GM19023 (cell line): ENCODE data around the gene MAX.

Source experiments
- ATAC-seq: cut with Tn5 transposase; IDR thresholded peaks from one replicate; pipeline ENCODE4 v1.9.1; 2021; ENCODE audit warnings: mild to moderate bottlenecking, moderate library complexity; ENCODE audit not compliant: unreplicated experiment

MAX gene

DNA sequence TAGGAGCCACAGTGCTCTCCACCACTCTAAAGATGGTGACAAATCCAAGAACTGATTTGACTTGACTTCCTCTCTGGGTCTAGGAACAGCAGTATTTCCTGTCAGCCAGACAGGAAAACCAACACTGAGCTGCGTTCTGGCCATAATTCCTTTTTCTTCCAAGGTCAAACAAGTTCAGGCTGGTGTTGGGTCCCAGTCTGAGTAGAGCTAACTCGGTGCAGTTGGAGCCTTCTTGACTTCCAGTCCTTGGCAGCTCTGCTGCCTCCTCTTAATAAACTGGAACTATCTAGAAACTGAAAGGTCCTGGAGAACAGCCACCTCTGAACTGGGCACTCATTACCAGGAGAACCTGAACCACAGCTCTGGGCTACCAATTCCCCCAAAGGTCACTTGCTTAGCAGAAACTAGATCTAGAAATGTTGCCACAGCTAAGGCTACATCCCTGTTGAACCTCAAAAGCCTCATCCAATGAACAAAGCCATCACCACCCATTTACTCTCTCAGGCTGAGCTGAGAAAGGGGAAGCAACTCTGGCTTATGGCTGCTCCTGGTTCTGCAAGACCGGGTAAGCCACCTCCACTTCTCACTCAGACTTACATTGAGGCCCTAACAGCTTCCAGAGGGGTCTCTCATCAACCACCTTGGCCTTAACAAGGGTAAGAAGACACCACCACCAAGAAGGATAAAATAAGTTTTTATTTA is 27.7 kb downstream of the MAX start:
- no peak for ATAC-seq

DNA sequence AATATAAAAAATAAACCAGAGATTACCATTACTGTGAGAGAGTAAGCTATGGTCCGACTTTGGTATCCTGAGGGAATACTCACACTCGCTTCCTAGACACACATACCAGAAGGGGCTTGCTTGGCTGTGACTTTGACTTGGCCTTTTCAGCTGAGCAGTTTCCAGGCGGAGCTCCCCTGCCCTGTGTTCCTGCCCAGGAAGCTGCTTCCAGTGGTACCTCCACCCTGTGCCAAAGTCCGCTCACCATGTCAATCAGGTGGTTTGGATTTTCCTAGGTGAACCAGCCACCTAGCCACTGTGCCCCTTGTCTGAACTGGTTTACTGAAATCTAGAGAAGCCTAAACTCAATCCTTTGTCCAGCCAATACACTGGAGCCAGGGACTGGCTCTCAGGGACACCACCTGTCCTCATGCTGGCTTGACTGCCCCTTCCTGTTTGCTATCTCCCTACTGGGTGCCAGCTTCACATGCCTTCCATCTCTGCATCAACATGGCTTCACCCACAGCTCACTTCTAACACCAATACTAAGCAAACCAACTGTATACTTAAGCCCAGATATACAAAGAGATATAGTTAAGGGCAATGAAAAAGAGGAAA is 28.6 kb downstream of the MAX start:
- ATAC-seq = no peak

DNA sequence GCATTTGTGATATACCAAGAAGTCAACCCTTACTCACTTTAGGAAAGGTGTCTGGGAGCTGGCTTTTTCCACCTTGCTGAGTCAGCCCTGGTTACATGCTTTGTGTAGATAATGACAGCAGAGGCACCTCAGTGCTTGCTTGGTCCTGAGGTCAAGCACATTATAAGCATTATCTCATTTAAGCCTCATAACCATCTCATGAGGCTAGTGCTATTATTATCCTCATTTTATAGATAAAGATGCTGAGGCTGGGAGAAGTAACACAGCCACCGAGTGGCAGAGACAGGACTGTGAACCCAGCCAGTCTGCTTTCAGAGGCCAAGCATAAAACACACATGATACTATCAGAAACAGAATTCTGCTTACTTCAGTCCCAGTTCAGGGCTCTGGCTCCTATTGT is 29.4 kb downstream of the MAX start:
- ATAC-seq = no peak

DNA sequence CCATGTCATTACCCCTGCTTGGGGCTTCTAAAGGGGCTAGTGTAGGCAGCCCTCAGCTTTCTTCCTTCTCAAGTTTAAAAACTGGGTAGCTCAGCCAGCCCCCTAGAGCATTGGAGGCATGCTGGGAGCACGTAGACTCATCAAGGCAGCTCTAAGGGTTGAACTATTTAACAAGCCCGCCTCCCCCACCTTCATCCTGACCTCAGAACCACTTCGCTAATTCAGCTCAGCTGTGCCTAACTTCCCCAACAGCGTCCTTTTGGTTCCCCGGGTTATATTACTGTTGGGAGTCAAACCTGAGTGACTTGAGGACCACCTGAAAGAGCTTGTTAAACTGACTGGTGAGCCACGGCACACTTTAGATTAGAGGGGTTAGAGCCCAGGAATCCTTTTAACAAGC is 30.1 kb downstream of the MAX start:
- no peak for ATAC-seq

DNA sequence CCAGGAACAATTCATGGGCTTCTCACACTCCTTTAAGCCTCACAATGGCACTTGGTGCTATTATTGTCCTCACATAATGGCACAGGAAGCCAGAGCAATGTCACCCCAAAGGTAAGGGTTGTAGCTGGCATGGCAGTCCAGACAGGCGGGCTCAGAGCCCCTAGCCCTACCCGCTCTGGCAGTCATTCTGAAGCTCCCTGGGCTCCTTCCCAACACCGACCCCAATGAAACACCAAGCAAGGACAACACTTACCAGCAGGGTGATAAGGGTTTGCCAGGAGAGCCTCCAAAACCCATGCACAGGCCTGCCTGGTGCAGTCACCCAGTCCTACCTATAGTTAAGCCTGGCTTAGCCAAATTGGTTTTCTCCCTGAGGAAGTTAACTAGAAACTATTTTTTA is 30.8 kb downstream of the MAX start:
- ATAC-seq = no peak

DNA sequence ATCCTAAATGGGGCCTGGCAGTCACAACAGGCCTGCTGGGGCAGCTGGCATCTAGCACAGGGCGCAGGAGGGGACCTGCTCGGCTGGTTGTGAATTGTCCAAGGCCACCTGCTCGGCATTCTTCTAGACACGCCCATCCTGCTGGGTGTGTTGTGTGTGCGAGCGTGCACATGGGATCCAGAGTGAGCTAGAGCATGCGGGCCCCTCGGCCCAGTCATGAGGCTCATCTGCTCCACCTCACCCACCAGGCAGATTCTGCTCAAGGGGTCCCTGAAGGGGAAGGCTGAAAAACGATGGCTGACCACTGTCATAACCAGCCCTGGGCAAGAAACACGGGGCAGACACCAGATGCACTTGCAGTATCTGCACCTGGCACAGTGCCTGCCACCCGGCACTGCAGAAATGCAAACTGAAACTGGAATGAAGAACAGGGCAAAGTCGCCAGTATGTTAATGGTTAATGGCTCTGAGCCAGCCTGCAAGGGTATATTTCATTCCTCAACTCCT is 31.8 kb downstream of the MAX start:
- no peak for ATAC-seq

DNA sequence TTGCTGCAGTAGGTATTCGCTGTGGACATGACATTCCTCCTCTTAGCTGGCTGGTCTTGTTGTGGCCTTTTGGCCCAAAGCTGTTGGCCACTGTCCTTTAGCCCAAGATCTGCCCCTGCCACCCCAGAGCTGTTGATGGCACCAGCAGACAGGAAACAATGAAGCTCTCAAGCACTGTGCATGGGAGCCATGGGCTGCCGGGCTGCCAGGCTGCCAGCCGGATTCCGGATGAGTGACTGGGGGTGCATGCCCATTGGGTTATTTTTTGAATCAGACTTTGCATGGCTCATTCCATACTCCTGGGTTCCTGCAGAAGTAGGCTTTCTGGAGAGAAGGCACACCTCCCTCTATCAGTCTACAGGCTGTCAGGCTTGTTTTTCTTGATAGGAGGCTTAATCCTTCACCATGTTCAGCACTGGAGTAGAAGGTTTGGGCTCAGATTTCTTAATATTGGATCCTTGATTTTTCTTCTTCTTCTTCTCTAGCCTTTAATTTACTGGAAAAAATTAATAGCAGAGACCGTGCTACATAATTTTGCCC is 32.4 kb downstream of the MAX start:
- ATAC-seq = no peak

DNA sequence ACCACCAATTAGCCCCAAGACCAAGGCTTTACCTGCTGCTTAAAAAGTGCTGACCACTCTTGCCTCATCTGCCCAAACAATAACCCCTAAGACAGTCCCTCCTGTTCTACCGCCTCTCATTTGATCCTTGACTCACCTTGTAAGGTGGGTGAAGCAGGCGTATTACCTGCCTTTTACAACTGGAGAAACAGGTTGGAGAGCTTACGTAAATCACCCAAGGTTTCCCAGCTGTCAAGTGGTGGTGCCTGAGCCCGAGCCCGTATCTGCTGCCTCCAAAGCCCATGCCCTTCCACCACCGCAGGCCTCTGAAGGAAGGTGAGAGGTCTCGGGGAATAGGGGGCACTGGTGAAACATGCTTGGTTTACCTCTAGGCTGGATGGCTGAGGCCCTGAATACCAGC is 36.6 kb downstream of the MAX start:
- no peak for ATAC-seq

DNA sequence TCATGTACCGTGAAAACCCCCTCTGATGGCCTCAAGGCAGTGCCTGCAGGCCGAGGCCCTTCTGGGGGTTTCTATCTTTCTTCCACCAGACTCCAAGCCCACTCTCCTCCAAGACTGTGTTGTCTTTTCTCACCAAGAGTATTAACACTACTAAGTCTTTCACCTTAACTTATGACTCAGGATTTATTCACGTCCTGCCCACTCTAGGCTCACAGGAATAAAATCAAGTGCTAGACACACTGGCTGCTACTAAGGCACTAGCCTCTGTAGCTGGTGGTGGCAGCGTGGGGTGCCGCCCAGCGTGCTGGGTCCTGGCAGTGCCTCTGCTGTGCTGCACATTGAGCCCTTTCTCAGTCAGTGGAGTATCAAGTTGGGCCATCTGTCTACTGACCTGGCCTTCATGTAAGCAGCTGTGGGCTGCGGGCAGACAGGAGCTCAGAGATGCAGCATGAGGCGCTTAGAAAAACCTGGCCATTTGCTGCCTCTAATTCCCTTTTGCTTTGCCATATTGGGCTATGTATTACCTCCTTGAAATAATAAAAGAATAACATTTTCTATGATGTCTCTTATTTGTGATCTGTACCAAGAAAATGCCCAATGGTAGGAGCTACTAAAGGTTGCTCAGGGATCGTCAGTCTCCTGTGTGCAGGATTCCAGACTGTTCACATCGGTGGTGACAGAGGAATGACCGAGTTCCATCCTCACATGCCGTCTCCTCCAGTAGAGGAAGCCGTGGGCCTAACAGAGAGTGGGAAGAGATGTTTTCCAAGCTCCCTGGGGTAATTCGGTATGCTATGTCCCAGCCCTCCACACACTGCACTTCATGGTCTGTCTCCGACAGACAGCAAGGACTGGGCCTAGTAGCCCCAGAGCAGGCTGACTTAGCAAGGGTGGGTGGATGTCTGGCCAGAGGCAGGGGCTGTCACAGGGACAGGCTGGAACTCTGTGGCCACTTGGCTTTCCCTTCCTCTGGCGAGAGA is 39.9 kb downstream of the MAX start:
- ATAC-seq = no peak

DNA sequence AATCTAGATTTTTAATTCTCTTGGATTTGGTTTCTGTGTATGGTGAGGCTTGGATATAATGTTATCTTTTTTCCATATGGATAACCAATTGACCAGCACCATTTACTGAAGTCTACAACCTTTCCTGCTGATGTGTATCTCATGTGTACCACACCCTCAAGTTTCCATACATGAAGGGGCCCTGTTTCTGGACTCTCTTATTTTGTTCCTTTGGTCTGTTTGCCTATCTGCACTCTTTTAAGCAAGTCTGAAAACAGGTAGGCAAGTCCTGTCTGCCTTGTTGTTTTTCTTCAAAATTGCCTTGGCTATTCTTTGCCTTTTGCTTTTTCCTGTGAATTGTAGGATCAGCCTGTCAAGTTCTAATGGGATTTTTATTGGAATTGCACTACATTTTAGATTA is 44.6 kb downstream of the MAX start:
- no peak for ATAC-seq

DNA sequence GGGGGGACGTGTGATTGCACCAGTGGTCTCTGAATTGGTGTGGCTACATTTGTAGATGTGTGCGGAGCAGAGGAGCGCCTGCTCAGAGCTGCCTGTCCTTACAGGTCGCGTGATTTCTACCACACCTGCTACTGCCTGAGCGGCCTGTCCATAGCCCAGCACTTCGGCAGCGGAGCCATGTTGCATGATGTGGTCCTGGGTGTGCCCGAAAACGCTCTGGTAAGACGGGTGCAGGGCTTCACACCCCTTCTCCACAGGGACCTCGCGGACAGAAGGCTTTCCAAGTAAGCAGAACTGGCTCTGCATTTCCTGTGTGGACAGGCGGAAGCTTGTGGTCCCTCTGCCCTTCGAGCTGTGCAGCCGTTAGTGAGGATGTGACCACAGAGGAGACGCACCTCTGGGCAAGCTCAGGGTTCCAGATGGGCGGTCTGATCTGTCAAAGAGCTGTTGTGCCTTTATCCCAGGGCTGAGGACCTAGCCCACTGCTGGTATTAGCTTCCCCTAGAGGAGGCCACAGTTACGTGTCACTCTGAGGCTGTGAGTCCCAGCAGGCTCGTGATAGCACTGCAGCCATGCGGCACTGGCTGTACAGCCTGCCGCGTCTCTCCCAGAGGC is 47.7 kb downstream of the MAX start:
- ATAC-seq = no peak

DNA sequence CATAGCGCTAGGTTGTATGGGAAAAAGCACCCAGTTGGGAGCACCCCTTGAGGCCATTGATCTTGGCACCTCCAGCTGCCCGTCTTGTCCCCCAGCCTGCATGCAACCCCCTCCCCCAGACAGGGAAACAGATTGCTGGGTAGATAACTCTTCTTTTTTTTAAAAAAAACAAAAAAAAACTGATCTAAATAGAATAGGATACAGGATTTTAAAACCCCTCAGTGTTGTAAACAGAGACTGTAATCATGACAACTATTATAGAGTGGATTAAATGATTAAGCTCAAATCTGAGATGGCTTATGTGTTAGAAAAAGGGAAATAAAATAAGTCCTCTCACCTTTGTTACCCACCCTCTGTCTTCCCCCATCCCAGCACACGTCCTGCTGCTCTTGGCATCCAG is 48.9 kb downstream of the MAX start:
- ATAC-seq = no peak

DNA sequence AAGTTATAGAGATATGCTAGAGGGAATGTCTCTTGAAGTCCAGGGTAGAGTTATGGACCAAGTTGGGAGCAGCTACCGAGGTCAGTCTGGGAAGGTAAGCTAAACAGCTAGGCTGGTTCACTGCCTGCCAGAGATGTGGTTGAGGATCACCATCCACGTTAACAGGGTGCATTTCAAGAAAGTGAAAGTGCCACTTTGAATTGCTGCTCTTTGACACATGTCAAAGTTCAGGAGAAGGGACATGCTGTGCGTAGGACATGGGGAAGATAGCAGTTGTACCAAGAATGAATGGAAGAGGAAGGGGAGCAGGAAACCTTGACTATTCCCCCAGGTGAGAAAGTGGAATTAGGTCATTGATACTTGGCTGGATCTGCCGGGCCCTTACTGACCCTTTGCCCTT is 49.5 kb downstream of the MAX start:
- ATAC-seq = no peak

DNA sequence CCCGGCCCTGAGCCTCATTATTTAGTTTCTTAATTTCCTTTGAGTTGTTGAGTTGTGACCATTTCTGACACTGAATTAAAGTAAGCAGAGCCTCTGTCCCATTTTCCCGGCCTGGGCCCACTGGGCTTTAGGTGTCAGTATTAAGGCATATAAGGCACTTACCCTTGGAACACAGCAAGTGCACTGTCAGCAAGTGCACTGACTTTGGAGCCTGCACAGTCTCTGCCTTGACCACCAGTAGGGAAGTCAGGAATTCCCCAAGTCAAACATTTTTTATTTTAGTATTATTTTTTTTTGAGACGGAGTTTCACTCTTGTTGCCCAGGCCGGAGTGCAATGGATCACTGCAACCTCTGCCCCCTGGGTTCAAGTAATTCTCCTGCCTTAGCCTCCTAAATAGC is 56.6 kb downstream of the MAX start:
- no peak for ATAC-seq

DNA sequence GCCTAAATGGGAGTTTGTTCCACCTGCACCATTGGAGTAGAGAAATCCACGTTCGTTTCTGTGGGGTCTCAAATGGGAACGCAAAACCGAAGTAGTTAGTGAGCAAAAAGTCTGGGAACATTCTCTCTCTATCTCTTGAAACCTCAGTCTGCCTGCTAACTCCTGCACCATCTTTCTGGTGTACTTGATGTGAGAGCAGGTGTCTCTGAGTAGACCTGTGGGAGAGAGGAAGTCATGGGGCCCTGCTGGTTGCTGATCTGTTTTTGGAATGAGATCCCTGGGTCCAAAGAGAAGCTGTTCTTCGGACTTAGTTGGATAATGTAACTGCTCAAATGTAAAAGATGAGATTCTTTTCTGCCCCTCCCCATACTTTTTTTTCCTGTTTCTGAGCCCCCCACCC is 57.3 kb downstream of the MAX start:
- no peak for ATAC-seq

DNA sequence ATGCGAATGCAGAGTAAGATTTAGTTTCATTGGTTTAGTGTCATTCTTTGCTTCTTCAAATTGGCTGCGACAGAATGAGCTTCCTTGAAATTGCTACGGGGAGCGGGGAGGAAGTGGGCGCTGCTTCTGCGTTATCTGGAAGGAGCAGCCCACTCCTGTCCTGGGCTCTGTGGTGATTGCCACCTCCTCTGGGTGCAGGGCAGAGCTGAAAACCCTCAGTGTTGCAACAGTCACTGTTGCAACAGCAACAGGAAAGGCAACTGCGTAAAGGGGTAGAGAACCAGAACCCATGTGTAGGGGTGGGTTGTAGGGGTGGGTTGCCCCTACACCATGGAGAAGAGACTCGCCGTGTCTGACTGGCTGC is 57.7 kb downstream of the MAX start:
- no peak for ATAC-seq

DNA sequence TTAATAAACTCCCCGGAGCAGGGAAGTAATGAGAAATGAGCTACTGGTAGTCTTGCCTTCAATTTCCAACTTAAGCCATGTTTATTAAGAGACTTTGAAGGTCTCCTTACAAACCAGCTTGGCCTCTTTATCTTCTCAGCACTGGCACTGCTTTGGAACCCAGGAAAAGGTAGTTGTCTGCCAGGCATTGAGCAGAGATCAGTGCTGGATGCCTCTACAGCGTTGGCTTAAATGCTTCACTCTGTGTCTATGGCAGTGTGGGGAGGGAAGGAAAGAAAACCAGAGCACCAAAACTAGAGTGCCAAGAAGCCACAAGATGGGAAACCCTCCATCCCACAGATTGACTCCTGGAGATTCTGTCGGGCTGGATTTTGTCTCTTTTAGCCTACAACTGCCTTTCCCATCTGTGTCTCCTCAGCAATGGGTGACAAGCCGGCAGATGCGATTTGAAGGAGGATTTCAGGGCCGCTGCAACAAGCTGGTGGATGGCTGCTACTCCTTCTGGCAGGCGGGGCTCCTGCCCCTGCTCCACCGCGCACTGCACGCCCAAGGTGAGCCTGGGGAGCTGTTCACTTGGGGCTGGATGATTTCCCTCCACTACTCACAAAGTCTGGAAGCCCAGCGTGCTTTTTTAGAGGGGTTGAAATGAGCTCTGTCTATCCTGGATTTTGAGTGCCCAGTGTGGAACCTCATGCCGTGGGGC is 58.3 kb downstream of the MAX start:
- no peak for ATAC-seq

DNA sequence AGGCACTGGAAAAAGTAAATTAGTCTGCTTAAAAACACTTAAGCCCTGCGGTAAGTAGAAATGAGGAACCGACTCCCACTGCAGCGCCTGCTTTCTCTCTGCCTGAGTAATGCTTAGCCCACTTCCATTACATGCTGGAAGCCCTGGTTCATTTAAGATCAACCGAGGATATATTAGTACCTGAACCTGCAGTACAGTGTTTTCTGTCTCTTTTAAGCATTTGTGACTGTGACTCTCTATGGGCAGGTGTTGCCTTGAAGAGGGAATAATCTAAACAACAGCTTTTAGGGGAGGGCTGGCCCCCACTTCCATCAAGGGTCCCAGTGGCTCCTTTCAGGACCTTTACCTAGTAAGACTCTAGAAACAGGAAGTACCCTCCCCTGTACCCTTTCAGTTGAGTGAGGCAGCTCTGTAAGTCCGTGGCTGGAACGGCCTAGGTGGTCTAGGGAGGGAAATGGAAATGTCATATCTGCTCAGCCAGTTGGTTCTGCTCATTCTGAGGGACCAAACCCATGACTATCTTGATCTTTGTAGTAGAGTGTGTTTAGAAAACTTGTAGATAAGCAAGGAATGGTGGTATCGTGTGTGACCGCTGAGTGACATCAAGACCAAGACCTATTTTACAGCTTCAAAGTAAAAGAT is 59.5 kb downstream of the MAX start:
- ATAC-seq = no peak

DNA sequence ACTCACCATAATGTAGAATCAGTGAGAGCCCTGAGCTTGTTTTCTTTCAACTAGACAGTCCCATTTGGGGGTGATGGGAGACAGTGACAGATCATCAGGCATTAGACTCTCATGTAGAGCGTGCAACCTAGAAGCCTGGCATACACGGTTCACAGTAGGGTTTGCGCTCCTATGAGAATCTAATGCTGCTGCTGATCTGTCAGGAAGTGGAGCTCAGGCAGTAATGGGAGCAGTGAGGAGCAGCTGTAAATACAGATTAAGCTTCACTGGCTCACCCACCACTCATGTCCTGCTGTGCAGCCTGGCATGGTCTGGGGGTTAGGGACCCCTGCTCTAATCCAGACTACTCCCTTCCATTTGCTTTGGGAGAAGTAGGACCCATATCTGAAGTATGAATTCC is 60.0 kb downstream of the MAX start:
- ATAC-seq = no peak

DNA sequence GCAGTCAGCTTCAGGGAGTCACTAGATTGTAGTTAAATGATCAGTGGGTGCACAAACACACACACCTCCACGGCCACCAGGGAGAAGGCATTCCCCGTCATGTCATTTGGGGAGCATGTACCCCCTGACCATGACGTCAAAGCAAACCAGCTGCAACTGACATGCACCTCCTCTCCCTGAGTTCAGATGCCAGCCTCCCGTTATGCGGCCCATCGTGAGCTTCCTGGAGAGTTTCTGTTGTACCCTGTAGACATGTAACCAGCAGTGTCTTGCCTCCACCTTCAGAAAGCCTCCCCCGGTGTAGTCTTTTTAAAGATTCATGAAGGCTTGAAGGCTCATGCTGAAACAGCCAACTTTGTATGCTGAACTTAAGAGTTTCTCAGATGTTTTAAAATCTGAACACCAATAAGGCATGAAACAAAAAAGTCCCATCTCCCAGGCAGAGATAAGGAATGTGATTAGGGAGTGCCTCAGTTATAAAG is 60.8 kb downstream of the MAX start:
- ATAC-seq = no peak
